Effector memory CD4-positive, alpha-beta T cell (primary cell): ENCODE data around the gene FRMPD2.
"Not testable (repeated sequence)": the region's sequence is repeated elsewhere in the genome, so short reads cannot be mapped to it uniquely, and the experiment has no call there.

Experiments used
- DNase-seq, 3 donors: peaks; one replicate each; pipeline ENCODE4 v3.0.0-alpha.2; 2020
- H3K27ac ChIP-seq: 2 replicates; pipeline ENCODE4 v1.7.0; 2013; ENCODE audit warnings: mild to moderate bottlenecking, low read length, moderate library complexity; ENCODE audit not compliant: insufficient read depth, poor library complexity, severe bottlenecking
- H3K27me3 ChIP-seq: replicated peaks from 2 replicates; pipeline ENCODE4 v1.7.0; 2013; ENCODE audit warnings: mild to moderate bottlenecking, low read length; ENCODE audit not compliant: insufficient read depth, control insufficient read depth, poor library complexity, severe bottlenecking
- H3K36me3 ChIP-seq: 2 replicates; pipeline ENCODE4 v1.7.0; 2013; ENCODE audit warnings: mild to moderate bottlenecking, low read length, moderate library complexity; ENCODE audit not compliant: control insufficient read depth, insufficient read depth
- H3K4me1 ChIP-seq: 2 replicates; pipeline ENCODE4 v1.7.0; 2013; ENCODE audit warnings: low read length, mild to moderate bottlenecking; ENCODE audit not compliant: control insufficient read depth, insufficient read depth, poor library complexity, severe bottlenecking
- H3K4me3 ChIP-seq: 2 replicates; pipeline ENCODE4 v1.7.0; 2013; ENCODE audit warnings: low read length, low read depth, mild to moderate bottlenecking; ENCODE audit not compliant: insufficient read depth, poor library complexity, severe bottlenecking
- H3K9me3 ChIP-seq: 2 replicates; pipeline ENCODE4 v1.7.0; 2013; ENCODE audit warnings: mild to moderate bottlenecking, low read length, moderate library complexity; ENCODE audit not compliant: control insufficient read depth

Gene FRMPD2

DNA sequence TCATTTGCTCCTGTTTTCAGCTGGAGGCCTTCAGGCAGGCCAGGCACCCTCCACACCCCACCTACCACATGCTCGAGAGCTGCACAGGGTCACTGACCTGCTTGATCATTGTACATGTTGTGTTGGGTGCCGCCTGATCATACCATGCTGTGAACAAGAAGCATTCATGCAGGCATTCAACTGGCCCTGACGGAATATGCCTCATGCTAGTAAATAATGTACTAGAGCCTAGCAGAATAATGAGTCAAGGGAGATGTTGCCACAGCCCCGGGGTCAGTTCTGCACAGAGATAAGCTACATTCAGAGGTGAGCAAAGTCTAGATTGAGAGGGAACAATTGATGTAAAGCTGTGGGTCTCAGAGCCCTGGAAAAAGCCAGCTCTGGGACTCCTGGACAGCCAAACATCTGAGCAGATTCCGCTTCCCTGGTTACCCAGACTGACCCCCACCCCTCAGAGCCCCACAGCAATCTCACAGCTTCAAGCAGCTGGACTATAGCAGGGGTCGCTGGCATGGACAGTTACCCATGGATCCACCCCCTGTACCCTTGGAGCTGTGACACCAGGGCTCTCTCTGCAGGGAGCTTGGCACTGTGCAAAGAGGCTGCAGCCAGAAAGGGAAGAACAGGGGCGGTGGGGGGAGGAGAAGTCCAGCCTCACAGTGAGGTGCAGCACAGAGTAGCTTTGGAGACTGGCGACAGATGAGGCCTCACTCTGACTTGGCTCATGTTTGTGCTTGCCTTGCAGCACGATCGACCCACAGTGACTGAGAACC, 86.6 kb downstream of the FRMPD2 start:
- H3K27me3 ChIP-seq = no peaks in the 10 kb centered on the region

DNA sequence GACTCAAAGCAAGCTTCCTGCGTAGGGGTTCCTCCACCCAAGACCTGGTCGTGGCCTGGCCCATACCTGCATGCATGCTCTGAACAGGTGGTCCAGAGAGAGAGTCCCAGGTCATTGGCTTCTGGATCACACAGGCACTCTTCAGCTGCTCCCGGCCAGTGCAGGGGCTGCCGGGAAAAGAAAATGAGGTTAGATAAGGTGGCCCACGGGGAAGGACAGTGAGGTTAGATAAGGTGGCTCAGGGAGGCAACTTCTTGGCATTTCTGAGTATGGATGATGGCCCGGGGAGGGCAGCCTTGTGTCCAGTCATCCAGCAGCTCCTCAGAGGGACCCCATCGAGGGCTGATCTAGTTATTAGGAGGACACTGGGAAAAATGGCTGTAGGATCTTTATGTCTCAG, 87.4 kb downstream of the FRMPD2 start:
- no peak overlapping the region for H3K27ac ChIP-seq

More for the DNA sequence above, 86.6 kb downstream of the FRMPD2 start:
- no peak for DNase-seq
- no peak overlapping the region for H3K4me3 ChIP-seq
- H3K9me3 ChIP-seq = no peaks in the 10 kb centered on the region
- H3K27ac ChIP-seq = no peak overlapping the region
- no peaks in the 10 kb centered on the region for H3K4me1 ChIP-seq
- no peaks in the 10 kb centered on the region for H3K36me3 ChIP-seq

DNA sequence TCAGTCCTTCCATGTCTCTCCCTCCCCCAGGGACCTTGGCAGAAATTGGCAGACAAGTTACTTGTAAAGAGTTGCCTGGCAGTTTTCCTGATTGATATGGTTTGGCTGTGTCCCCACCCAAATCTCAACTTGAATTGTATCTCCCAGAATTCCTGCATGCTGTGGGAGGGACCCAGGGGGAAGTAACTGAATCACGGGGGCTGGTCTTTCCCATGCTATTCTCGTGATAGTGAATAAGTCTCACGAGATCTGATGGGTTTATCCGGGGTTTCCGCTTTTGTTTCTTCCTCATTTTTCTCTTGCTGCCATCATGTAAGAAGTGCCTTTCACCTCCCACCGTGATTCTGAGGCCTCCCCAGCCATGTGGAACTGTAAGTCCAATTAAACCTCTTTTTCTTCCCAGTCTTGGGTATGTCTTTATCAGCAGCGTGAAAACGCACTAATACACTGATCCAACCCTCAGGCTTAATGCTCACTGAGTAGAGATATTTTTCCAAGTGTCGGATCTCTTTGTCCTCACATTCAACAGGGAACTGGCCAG, 88.2 kb downstream of the FRMPD2 start:
- H3K9me3 ChIP-seq, H3K27ac ChIP-seq, DNase-seq, H3K4me3 ChIP-seq, H3K27me3 ChIP-seq, H3K36me3 ChIP-seq, H3K4me1 ChIP-seq: not testable (repeated sequence)

More for the DNA sequence above, 87.4 kb downstream of the FRMPD2 start:
- Histone ChIP-seq H3K4me3 (no peak overlapping the region), H3K9me3 (no peaks in the 10 kb centered on the region), H3K4me1 (no peaks in the 10 kb centered on the region), H3K27me3 (no peaks in the 10 kb centered on the region), H3K36me3 (no peaks in the 10 kb centered on the region)
- no peak for DNase-seq

DNA sequence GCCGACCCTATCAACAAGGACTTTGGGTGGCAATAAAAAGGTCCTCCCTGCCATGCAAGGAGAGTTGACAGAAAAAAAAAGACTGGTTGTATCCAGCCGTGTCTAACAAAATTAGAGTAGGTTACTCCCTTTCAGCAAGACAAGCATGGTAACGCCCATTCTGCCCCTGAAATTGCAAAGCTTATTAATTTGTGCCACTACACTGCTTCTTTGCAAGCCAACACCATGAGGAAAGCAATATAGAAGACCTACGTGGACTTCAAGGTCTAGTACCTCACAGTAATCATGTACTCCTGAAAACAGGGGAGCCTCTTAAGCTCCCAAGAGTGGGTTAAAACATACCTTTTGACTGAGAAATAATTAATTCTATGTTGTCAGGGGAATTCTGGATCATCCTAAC, 90.3 kb downstream of the FRMPD2 start:
- Histone ChIP-seq H3K36me3 (no peaks in the 10 kb centered on the region), H3K4me1 (no peaks in the 10 kb centered on the region), H3K9me3 (no peaks in the 10 kb centered on the region), H3K27me3 (no peaks in the 10 kb centered on the region), H3K27ac (no peak overlapping the region), H3K4me3 (no peak overlapping the region)
- DNase-seq = no peak

DNA sequence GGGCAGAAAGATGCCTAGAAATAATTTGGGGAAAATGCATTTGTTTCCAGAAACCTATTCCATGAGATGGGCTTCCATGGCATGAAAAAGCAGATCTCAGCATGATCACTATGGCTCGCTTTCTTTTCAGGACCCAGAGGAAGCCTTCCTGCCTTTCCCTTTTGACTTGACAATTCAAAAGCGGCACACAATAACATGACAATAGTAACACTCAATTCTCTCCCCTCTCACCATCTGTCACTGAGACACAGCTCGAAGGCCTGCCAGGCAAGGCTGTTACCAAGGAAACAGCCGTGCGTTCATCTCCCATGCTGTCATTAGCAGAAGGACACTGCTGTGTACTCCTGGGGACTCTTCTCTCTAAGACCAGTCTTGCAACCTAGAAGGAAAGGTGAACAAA, 101.8 kb downstream of the FRMPD2 start:
- H3K9me3 ChIP-seq, H3K27me3 ChIP-seq, DNase-seq, H3K27ac ChIP-seq, H3K36me3 ChIP-seq, H3K4me1 ChIP-seq, H3K4me3 ChIP-seq: not testable (repeated sequence)

DNA sequence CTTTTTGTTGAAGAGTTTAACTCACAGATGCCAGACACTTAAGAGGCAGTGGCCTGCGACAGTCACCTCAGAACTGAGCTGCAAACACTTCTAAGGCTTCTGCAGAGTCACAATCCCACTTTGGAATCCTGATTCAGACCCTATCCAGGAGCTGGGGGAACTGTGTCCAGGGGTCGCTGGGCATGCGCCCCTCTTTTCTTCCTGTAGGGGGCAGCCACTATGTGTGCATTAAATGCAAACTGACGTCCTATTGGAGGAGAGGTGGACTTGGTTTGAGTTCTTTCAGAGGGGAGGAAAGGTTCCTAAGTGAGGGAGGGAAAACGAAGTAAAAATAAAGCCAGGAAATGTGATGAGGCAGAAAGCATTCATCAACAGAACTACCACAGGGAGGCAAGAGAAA, 113.8 kb downstream of the FRMPD2 start:
- H3K27ac ChIP-seq, DNase-seq, H3K36me3 ChIP-seq, H3K4me1 ChIP-seq, H3K9me3 ChIP-seq, H3K27me3 ChIP-seq, H3K4me3 ChIP-seq: not testable (repeated sequence)

DNA sequence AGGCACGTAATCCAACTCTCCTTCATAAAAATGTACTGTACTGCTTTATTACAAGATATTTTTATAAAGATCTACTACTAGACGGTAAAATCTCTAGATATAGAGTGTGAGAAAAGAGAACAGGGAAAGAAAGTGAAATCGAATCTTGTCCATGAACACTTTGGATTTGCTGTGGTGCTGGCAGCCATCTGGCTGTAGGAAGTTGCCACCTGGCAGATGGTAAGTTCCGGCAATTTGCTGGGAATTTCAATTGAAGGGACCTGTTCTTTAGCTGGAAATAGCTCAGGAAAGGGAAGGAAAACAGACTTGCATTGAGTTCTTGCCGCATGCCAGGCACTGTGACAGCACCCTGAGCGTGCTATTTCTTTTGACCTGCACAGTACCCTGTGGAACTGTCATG, 114.3 kb downstream of the FRMPD2 start:
- not testable (repeated sequence) for H3K27ac ChIP-seq, H3K9me3 ChIP-seq, DNase-seq, H3K36me3 ChIP-seq, H3K4me3 ChIP-seq, H3K4me1 ChIP-seq, H3K27me3 ChIP-seq

DNA sequence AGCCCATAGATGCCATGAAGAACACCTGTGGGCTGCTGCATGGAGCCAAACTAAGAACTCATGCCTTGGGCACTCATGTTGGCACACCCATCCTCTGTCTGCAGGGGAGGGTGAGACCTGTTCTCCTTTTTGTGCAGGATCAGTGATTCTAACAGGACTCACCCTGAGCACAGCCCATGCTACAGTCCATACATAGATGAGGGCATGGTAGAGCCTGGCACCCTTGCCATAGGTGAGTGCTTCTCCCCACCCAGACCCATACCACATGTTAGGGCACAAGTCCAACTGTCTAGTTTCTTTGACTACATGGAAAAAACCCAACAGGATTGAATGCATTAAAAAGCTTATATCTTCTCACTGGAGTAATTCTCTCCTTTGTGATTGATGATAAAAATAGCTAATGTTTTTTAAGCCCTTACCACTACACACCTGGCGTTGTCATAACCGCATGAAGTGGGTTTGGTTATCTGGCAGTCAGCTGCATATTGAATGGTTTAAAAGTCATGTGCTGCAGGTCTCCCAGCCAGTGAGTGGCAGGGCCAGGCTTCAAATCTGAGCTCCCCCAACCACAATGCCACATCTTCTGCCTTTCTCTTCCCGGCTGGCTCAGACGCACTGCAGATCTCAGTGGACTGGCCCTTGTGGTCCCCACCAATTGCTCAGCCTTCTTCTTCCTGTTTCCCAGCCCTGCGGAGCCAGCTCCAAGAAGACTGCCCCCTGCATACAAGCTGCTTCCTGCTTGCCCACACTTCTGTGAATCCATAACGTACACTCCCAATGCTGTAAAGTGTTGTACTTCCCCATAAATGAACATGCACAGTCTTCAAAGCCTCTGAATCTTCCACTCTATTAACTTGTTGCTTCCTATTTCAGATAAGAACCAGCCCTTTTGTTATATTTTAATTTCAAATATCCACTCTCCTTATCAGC, 120.0 kb downstream of the FRMPD2 start:
- not testable (repeated sequence) for H3K36me3 ChIP-seq, H3K4me1 ChIP-seq, H3K4me3 ChIP-seq, DNase-seq, H3K27ac ChIP-seq, H3K27me3 ChIP-seq, H3K9me3 ChIP-seq

DNA sequence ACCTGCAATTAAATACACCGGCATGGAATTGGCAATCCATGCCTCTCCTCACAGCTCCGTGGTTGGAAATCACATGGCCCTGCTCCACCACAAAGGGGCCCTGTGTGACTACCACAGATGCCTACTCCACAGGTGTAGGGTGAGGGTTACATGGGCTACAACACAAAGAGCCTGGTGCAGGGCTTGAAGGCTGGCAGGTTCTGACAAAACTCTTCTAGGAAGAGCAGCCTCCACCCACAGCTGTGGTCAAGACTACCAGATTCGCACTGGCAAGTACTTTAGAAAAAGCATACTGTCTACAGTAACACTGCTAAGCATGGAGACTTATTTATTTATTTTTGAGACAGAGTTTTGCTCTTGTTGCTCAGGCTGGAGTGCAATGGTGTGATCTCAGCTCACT, 126.9 kb downstream of the FRMPD2 start:
- not testable (repeated sequence) for H3K27ac ChIP-seq, H3K4me1 ChIP-seq, DNase-seq, H3K9me3 ChIP-seq, H3K4me3 ChIP-seq, H3K27me3 ChIP-seq, H3K36me3 ChIP-seq
